SIG-M5 treated with dmso at 0.1 percent for 504 hours (cell line): ENCODE measurements around the gene TANGO2.

Source experiments
- DNase-seq: peaks from one replicate; lab custom pipeline; 2025; ENCODE audit not compliant: unreplicated experiment; lab: John Stamatoyannopoulos, UW

Gene TANGO2

GRCh38 chr22:19982991-19983578 lies 37.8 kb upstream of the TANGO2 start:
- DNase-seq: no peak

- DNase-seq: no peak
Measured at GRCh38 chr22:19983741-19984140, 37.2 kb upstream of the TANGO2 start.

GRCh38 chr22:19984201-19984753 lies 36.6 kb upstream of the TANGO2 start:
- peak; percentile 10 for DNase-seq

GRCh38 chr22:19984851-19985811 lies 35.8 kb upstream of the TANGO2 start:
- DNase-seq: no peak

- DNase-seq: no peak
Measured at GRCh38 chr22:19986011-19986409, 34.9 kb upstream of the TANGO2 start.

GRCh38 chr22:19986410-19987341 lies 34.2 kb upstream of the TANGO2 start:
- DNase-seq: peak; percentile 21

- no peak for DNase-seq
Measured at GRCh38 chr22:19987394-19988306, 33.3 kb upstream of the TANGO2 start.

- DNase-seq: no peak
Measured at GRCh38 chr22:19988331-19988808, 32.5 kb upstream of the TANGO2 start.

- DNase-seq: no peak
Measured at GRCh38 chr22:19988965-19989724, 31.8 kb upstream of the TANGO2 start.

GRCh38 chr22:19989725-19990067 lies 31.2 kb upstream of the TANGO2 start:
- no peak for DNase-seq

GRCh38 chr22:19990188-19990587 lies 30.7 kb upstream of the TANGO2 start:
- no peak for DNase-seq

- no peak for DNase-seq
Measured at GRCh38 chr22:19990609-19991394, 30.1 kb upstream of the TANGO2 start.

- DNase-seq: no peak
Measured at GRCh38 chr22:19991395-19991644, 29.6 kb upstream of the TANGO2 start.

- no peak for DNase-seq
Measured at GRCh38 chr22:19991645-19992451, 29.1 kb upstream of the TANGO2 start.

- no peak for DNase-seq
Measured at GRCh38 chr22:19992481-19992911, 28.4 kb upstream of the TANGO2 start.

- no peak for DNase-seq
Measured at GRCh38 chr22:19992921-19993355, 28.0 kb upstream of the TANGO2 start.

- DNase-seq: no peak
Measured at GRCh38 chr22:19993926-19994325, 27.0 kb upstream of the TANGO2 start.
